Bronchial epithelial cell (primary cell): ENCODE measurements around the gene CFAP45. TPM values are rescaled to one million over a fixed set of nuclear protein-coding genes. Genes with fewer than 3 reads are reported as not detected.

Source experiments
- DNase-seq: peaks from one replicate; pipeline ENCODE4 v3.0.0-alpha.2; 2010; ENCODE audit warnings: low read depth
- FAIRE-seq: peaks from 2 replicates; lab custom pipeline; 2011; peaks lifted over from hg19 to GRCh38; lab: Jason Lieb, UNC
- H3K27me3 ChIP-seq: 2 replicates; pipeline ENCODE4 v1.5.1; 2011; ENCODE audit warnings: low read length; ENCODE audit not compliant: control insufficient read depth, insufficient read depth
- H3K36me3 ChIP-seq: 2 replicates; pipeline ENCODE4 v1.5.1; 2011; ENCODE audit warnings: low read length; ENCODE audit not compliant: control insufficient read depth, insufficient read depth
- H3K4me3 ChIP-seq: 2 replicates; pipeline ENCODE4 v1.5.1; 2011; ENCODE audit warnings: mild to moderate bottlenecking, low read depth, low read length, control low read depth
- total RNA-seq: library from RNA; depleted of rRNA; stranded (reverse); fragments of >200 nt; gene quantifications from 2 replicates; pipeline ENCODE4 v1.2.1, GENCODE V29; 2014
- TF ChIP-seq, protein P1 (sequence below): IDR thresholded peaks from 2 replicates; pipeline ENCODE4 v1.5.1; 2011; ENCODE audit warnings: mild to moderate bottlenecking, moderate library complexity, low read length, control low read depth, inconsistent platforms; ENCODE audit not compliant: insufficient read depth, severe bottlenecking

Gene CFAP45
- total RNA-seq, 1 donor from 2014 or later = 0.53 TPM

DNA sequence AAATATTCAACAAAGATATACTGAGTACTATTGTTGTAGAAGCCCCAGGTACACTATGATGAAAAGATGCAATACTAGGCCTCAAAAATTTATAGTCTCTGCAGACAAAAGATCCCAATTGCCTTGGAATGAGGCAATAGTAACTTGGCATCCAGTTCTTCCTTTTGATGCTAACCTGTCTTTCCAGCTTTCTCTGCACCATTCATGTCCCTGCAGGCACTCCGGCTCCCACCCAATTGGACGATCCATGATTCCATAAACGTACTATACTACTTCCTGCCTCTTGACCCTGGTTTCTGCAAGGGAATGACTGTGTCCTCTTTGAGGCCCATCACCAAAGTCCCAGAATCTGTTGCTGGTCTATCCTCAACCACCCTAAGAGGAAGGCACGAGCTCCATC, 33.4 kb upstream of the CFAP45 start:
- DNase-seq = peak; percentile 88
- peak; percentile 32 for FAIRE-seq
- no peaks in the 10 kb centered on the region for H3K27me3 ChIP-seq
- H3K36me3 ChIP-seq = peaks cover 45% of the 10 kb centered on the region
- TF ChIP-seq, protein P1, sequence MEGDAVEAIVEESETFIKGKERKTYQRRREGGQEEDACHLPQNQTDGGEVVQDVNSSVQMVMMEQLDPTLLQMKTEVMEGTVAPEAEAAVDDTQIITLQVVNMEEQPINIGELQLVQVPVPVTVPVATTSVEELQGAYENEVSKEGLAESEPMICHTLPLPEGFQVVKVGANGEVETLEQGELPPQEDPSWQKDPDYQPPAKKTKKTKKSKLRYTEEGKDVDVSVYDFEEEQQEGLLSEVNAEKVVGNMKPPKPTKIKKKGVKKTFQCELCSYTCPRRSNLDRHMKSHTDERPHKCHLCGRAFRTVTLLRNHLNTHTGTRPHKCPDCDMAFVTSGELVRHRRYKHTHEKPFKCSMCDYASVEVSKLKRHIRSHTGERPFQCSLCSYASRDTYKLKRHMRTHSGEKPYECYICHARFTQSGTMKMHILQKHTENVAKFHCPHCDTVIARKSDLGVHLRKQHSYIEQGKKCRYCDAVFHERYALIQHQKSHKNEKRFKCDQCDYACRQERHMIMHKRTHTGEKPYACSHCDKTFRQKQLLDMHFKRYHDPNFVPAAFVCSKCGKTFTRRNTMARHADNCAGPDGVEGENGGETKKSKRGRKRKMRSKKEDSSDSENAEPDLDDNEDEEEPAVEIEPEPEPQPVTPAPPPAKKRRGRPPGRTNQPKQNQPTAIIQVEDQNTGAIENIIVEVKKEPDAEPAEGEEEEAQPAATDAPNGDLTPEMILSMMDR = no peak
- H3K4me3 ChIP-seq = no peak overlapping the region

DNA sequence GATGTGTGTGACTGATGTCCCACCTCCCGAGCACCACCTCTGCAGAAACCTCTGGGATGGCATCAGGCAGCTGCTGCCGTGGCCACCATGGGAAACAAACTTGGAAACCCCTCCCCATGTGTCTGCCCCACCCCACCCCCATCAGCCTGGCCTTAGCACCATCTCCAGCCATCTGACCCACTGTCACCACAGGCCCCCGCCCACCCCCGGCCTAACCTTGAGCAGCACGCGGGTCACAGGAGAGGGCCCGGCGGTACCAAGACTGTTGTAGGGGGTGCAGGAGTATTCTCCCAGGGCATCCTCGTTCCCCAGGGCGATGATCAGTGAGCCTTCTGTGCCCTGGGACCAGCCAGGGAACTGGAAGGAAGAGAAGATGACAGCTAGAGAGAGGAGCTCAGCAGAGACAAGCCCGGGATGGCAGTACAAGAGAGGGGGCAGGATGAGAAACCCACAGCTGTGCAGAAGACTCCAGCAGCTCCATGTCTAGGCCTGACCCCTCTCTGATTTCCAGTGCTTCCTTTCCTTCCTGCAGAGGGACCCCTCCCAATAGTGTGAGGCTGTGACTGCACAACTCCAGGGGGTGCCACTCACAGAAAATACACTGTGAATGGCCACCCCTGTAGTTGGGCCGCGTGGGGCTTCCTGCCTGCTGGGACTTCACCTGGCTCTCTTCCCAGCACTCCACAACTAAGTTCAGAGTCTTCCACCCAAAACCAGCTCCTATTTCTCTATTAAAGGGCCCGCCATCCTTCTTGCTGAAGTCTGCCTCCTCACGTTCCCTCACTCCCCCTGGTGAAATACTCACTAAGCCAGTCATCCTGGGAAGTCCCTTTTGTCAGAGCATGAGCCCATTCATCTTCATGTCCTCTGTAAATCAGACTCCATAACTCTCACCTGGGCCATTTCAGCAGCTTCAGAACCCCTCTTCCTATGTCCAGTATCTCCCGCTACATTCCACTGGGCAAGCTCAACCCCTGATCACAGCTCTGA, 32.6 kb upstream of the CFAP45 start:
- peak; percentile 55 for DNase-seq
- TF ChIP-seq, protein P1 = no peak
- no peaks in the 10 kb centered on the region for H3K27me3 ChIP-seq
- H3K36me3 ChIP-seq = peaks cover 43% of the 10 kb centered on the region
- no peak overlapping the region for H3K4me3 ChIP-seq
- no peak for FAIRE-seq

DNA sequence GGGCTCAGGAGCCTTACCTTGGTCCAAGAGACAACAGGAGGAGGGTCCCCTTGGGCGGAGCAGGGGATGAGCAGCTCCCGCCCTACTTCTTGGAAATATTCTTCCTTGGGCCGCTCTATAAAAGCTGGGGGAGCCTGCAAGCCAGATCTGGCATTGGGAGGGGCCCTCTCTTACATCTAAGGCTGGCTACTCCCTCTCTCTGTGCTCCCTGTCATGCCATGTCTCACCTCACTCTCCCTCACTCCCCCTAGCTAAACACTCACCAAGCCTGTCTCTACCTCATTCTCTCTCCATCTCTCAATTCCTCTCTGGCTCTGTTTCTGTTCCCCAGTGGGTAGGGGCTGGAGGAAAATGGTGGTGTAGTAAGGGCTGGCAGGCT, 31.8 kb upstream of the CFAP45 start:
- Histone ChIP-seq H3K27me3 (no peaks in the 10 kb centered on the region), H3K4me3 (no peak overlapping the region), H3K36me3 (peaks cover 44% of the 10 kb centered on the region)
- FAIRE-seq = no peak
- TF ChIP-seq, protein P1 = no peak
- DNase-seq = no peak

DNA sequence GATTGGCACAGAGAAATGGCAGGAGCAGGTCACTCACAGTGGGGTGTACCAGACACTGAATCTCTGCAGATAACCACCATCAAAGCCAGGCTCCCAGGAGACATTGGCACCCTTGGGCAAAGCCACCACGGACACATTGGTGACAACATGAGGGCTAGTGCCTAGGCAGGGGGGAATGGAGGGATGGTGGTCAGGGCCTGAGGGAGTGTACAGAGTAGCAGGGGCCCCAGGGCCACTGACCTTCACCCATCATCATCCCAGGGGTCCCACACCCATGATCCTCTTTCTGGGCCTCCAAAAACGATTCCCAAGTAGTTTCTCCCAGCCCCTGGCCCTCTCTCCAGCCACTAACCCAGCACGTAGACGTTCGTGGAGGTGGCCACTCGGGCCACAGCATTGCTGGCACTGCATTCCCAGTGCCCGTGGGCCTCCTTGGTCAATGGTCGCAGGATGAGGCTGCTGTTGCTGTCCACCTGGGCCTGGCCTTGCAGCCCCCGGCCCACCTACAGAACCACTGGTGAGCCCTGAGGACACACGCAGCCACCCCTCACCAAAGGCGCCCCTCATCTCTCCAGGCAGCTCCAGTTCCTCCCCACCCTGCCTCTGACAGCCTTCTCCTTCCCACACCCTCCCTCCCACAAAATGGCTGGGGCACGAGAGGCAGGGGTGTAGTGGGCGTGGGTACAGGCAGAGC, 31.3 kb upstream of the CFAP45 start:
- peaks cover 43% of the 10 kb centered on the region for H3K36me3 ChIP-seq
- no peak for DNase-seq
- FAIRE-seq = no peak

DNA sequence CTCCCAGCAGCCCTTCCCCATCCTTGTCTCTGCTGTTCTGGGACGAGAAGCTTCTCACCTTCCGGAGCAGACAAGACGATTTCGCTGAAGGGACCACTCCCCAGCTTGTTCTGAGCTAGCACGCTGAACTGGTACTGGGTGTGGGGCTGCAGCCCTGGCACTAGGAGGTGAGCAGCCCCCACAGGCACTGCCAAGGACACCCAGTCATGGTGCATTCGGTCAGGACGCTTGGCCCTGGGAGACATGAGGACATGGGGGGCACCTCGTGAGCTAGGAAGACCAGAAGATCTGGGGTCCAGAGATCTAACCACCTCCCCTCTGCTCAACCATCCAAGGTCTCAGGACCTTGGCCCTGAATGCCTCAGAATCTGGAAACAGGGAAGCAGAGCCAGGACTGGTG, 30.7 kb upstream of the CFAP45 start:
- Histone ChIP-seq H3K27me3 (no peaks in the 10 kb centered on the region), H3K4me3 (no peak overlapping the region), H3K36me3 (peaks cover 41% of the 10 kb centered on the region)
- TF ChIP-seq, protein P1 = no peak
- FAIRE-seq = no peak
- DNase-seq = no peak

More for the DNA sequence above, 31.3 kb upstream of the CFAP45 start:
- Histone ChIP-seq H3K27me3 (no peaks in the 10 kb centered on the region), H3K4me3 (no peak overlapping the region)
- TF ChIP-seq, protein P1 = no peak
